22Rv1 (cell line): ENCODE data around the gene DIRAS1.

Experiments
- ZFX ChIP-seq: fragments of 450-650 bp; IDR thresholded peaks from 2 replicates; pipeline ENCODE4 v1.6.1; 2017; ENCODE audit warnings: antibody characterized with exemption, borderline replicate concordance
- TF ChIP-seq, protein P1 (sequence below): fragments of 450-650 bp; IDR thresholded peaks from 2 replicates; pipeline ENCODE4 v1.5.1; 2017; ENCODE audit warnings: mild to moderate bottlenecking

DNA sequence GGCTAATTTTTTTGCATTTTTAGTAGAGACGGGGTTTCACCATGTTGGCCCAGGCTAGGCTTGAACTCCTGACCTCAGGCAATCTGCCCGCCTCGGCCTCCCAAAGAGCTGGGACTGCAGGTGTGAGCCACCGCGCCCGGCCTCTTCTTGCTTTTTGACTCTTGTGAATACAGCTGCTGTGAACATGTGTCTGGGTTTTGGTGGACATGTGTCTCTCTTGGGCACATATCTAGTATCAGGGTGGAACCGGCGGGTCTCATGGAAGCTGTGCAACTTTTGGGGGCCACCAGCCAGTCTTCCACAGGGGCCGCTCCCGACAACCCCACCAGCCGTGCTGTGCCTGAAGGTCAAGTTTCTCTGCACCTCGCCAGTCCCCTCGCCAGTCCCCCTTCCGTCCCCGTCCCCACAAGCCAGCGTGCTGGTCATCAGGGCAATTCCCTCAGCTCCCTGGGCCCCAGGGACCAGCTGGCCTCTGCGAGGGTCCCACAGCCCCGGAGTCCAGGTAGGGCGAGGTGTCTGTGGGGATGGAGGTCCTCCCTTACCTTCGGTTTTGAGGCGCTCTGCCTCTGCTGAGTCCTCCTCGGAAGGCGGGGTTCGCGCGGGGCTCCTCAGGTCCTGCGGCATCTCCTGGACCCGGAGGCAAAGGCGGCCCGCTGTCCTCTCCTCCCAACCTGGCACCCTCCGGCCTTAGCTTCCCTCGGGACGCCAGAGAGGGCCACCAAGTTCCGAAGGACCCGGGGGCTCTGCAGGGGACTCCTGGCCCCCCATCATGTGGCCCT, 45.6 kb upstream of the DIRAS1 start:
- TF ChIP-seq, protein P1, sequence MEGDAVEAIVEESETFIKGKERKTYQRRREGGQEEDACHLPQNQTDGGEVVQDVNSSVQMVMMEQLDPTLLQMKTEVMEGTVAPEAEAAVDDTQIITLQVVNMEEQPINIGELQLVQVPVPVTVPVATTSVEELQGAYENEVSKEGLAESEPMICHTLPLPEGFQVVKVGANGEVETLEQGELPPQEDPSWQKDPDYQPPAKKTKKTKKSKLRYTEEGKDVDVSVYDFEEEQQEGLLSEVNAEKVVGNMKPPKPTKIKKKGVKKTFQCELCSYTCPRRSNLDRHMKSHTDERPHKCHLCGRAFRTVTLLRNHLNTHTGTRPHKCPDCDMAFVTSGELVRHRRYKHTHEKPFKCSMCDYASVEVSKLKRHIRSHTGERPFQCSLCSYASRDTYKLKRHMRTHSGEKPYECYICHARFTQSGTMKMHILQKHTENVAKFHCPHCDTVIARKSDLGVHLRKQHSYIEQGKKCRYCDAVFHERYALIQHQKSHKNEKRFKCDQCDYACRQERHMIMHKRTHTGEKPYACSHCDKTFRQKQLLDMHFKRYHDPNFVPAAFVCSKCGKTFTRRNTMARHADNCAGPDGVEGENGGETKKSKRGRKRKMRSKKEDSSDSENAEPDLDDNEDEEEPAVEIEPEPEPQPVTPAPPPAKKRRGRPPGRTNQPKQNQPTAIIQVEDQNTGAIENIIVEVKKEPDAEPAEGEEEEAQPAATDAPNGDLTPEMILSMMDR: no peak
- no peak for TF ChIP-seq ZFX
